HG02571 (cell line): Measurements from ENCODE around the gene WDFY4.

ENCODE experiments used
- ATAC-seq: cut with Tn5 transposase; IDR thresholded peaks from one replicate; pipeline ENCODE4 v1.9.1; 2021; ENCODE audit warnings: mild to moderate bottlenecking, moderate library complexity; ENCODE audit not compliant: unreplicated experiment

WDFY4 gene

GRCh38 chr10:48845512-48845911 is 160.8 kb downstream of the WDFY4 start:
- no peak for ATAC-seq

GRCh38 chr10:48847691-48848090 is 163.0 kb downstream of the WDFY4 start:
- ATAC-seq, result no peak

GRCh38 chr10:48856855-48857254 is 172.2 kb downstream of the WDFY4 start:
- ATAC-seq, result no peak

GRCh38 chr10:48872234-48872633 is 187.6 kb downstream of the WDFY4 start:
- no peak for ATAC-seq

- no peak for ATAC-seq
Observed at GRCh38 chr10:48878091-48878490, 193.4 kb downstream of the WDFY4 start.

DNA sequence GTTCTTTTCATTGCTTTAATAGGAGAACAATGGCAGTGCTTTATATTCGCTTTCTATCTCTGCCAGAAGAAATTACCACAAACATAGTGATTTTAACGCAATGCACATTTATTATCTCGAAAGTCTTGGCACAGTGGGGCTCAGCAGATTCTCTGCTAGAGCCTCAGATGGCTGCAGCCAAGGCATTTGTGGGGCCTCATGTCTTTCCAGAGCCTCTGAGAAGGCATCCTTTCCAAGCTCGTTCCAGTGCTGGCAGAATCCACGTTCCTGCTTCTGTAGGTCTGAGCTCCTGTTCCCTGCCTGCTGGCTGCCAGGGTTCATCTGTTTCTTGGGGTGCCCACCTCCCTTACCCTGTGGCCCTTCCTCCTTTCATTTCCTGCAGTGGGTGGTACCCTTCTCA is 194.8 kb downstream of the WDFY4 start:
- no peak for ATAC-seq

GRCh38 chr10:48880016-48880705 is 195.5 kb downstream of the WDFY4 start:
- ATAC-seq, result no peak

DNA sequence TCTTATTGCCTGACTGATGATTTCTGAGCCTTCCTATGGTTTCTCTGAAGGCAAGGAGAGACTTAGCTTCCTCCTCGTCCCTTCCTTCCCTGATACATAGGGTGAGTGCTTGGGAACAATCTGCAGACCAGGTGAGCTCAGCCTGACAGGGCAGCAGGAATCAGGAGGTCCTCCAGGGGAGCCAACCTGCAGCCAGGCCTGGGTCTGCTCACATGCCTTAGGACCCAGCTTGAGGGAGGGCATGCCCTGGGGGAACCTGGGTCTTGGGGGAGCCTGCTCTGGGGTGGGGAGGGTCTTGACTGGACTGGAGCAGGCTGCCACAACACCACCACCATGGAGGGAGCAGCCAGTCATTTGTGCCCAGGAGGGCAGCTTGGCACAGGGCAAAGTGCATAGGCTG is 197.3 kb downstream of the WDFY4 start:
- no peak for ATAC-seq

DNA sequence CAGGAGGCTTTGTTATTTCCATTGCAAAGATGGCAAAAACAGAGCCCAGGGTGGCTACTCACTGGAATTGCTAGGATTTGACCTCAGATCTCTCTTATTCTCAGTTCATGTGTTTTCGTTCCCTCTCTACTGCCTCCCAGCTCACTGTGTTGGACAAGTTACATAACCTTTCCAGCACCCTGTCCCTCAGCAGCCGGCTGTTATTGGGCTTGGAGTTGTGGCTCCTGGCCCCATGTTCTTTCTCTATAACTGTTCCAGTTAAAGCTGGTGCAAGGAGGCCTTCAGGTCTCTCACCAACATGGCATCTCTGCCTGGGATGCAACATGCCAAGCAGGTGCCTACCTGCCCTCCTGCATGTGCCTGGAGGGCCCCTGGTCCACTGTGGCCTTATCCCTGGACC is 198.2 kb downstream of the WDFY4 start:
- no peak for ATAC-seq

DNA sequence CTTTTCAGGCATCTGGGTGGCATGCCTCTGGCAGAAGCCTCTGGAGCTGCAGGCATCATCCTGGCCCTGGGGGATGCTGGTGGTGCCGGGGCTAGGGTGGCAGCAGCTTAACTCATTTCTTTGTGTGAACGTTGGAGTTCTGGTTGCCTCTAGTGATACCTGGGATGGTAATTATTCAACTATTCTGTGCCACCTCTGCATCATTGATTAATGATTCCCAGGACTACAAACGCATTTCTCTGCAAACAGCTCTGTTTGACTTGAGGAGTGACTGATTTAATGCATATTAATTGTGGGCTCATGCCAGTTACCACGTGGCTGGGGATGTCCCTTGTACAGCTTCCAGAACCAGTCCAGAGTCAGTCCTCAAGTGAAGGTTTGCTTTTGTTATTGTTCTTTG is 199.0 kb downstream of the WDFY4 start:
- ATAC-seq, result no peak

DNA sequence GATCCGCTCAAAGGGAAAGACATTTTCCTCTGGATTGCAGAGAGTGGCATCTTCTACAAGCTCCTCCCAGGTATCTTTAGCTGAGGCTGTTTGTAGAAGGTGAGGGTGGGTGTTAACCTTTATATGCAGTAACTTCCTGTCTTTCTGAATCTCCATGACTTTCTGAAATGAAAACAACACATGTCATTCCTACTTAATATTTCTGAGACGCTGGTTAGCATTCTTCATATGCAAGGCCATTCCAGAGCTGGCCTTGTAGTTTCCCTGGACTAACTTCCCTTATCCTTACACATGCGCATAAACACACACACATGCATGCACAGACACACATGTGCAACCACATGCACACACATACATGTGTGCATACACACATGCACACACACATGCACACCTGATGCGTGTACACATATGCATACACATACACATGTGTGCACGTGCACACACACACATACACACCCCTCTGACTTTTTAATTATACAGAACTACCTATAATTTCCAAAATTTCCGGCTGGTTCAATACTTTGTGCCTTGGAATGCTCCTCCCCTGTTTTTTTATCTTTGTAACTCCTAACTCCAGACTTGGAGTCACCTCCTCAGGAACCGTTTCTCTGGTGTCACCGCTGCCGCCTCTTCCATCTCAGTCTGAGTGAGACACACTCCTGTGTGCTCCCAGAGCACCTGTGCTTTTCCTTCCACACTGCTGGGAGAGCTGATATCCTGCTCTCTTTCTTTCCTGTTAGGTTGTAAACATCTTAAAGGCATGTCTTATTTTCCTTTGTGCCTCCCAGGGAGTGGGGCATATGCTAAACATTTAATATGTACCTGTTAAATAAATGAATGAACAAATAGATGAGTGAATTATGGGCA is 199.7 kb downstream of the WDFY4 start:
- ATAC-seq, result no peak

DNA sequence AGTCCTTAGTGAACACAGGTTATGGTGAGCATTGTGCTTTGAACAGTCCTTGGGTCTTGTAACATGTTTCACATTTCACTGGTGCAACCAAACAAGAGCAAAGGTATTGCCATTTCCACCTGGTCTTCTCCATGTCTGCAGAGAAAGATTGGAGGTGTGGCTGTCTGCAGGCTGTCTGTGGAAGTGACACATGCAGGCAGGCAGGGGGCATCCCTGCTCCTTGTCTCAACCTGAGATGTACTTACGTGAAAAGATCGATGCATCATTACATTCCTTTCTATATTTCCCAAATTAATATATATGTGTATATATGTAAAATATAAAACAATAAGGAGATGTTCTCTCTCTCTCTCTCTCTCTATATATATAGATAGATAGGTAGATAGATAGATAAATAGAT is 200.7 kb downstream of the WDFY4 start:
- ATAC-seq, result no peak

- ATAC-seq, result no peak
Observed at GRCh38 chr10:48887982-48888381, 203.3 kb downstream of the WDFY4 start.

- no peak for ATAC-seq
Observed at GRCh38 chr10:48890888-48891850, 206.5 kb downstream of the WDFY4 start.

DNA sequence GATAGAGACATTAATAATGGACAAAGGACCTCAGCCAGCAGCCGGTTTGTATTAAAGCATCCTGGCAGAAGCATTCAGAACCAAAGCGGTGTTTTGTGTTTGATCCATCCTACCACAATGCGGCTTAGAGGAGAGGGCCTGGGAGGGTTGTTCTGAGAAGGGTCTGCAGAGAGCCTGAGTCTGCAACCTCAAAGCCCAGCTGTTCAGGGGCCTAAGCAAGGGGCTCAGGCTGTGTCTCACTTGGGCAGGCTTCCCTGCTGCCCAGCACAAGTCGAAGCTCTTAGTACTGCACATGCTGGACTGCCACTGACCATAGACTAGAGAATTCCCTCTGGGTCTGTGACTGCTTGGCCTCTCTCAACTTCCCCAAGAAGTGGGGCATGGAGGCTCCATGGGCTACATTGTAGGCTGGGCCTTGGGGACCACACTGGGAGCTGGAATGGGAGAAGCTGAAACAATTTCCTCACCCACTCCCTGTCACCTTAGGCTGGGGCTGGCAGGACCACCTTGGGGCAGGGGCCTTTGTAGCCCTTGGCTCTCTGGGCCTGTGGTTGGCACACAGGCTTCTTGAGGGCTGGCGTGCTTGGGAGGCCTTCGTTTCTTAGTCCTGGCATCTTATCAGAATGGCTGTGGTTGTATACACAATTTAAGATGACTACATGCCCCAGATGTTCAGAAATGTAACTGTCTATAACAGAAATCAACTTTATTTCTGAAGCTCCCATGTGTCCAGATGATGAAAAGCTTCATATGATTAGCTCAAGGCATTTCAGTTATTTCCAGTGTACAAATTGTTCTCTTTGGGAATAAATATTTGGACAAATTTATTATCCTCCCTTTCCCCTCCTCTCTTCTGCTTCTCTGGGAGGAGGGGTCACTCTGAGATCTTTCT is 210.5 kb downstream of the WDFY4 start:
- ATAC-seq, result no peak

- no peak for ATAC-seq
Observed at GRCh38 chr10:48895803-48896195, 211.1 kb downstream of the WDFY4 start.

DNA sequence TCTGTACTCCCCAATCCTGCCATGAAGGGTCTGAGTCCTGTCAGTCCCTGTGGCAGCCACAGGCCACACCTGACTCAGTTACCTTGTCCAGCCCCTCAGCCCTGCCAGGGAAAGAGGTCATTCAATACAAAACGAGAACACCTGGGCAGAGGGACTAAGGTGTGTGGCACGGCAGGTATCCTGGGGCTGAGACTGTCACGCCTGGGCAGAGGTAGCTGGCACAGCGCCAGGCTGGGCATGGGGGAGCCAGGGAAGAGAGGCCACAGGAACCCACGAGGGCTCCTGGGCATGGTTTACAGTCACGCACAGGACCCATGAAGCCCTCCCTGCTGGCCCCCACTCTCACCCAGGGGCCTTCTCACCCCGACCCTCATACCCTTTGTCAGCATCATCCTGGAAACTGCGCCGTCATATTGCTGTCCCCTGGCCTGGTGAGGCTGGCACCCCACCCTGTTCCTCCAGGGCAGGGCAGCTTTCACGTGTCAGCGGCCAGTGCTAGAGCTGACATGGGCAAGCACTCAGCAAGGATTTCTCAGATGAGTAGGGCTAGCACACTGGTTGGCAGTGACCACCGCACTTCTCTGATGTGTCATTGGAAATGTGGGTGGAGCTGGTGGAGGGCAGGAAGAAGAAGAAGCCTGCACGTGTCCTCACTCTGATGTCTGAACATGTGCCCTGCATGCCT is 212.2 kb downstream of the WDFY4 start:
- ATAC-seq, result no peak

DNA sequence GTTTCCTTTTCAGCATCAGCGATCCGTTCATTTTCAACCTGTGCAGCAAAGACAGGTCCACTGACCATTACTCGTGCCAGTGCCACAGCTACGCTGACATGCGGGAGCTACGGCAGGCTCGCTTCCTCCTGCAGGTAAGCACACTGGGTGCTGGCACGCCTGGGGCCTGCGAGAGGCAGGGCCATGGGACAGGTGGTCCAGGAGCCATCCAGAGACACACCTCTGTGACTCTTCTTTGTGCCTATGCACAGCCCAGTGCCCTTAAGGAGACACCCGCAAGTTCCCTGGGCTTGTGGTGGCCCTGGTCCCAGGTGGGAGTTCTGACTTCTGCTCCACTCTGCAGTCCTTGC is 212.7 kb downstream of the WDFY4 start:
- ATAC-seq, result no peak

- no peak for ATAC-seq
Observed at GRCh38 chr10:48898426-48898825, 213.8 kb downstream of the WDFY4 start.

DNA sequence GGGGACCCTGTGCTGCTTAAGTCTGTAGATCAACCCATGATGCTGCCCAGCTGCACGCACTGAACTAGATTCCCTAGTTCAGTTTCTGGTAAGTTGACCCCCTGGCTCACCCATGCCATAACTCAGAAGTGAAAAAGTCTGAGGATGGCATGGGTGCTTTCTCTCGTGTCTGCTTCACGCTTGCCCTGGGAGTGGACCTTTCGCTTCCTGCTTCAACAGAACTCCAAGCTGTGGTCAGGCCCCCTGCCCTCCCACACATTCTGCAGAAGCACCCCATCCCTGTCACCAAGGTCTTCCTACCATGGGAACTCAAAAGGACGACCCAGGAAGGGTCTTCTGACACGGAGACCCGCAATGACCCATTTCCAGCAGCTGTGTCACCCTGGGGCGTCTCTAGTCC is 215.1 kb downstream of the WDFY4 start:
- no peak for ATAC-seq
